Left cardiac atrium (tissue), 4 donors: ENCODE measurements around the gene SLC28A1. TPM values are rescaled to one million over a fixed set of nuclear protein-coding genes. Genes with fewer than 3 reads are reported as not detected.
"Not testable (repeated sequence)": the region's sequence is repeated elsewhere in the genome, so short reads cannot be mapped to it uniquely, and the experiment has no call there.

Experiments used
- ATAC-seq, 2 donors: fragments of 200-7000 bp; cut with Tn5 transposase; one replicate each; pipeline ENCODE4 v1.9.1; 2020; ENCODE audit warnings: mild to moderate bottlenecking in 2 of 2, moderate library complexity in 2 of 2
- DNase-seq: peaks from one replicate; pipeline ENCODE4 v3.0.0-alpha.2; 2020
- intact Hi-C, 2 donors: fragments of 100-400 bp; cut with DNase I; formaldehyde crosslinking; loops; one replicate each; pipeline versions ENCODE4 v1.14.1 to v1.15.1; 2022 to 2023
- total RNA-seq, 2 donors: library from RNA; stranded (reverse); fragmentation: NEBNext Ultra II Directional; extraction: Animal tissue kit (Norgen Biotek cat#: 25700); gene quantifications; one replicate each; pipeline ENCODE4 v1.2.1, GENCODE V29; 2021
- donor health status: DM: no; HTN: yes; CAD: no.
- donor health status: DM: no; HTN: yes; CAD: no; lungs with severe emphysema.
- donor health status: DM: yes; HTN: yes; CAD: no.
- donor health status: Dilated cardiomyopathy.

The SLC28A1 gene
- total RNA-seq, 2 donors from 2014 or later: 0.13 to 0.18 TPM

- DNase-seq: not testable (repeated sequence)
- ATAC-seq: peak; percentile 31 to 48
- intact Hi-C loops: loop anchor here (5.0 to 10.0 kb wide), 4 partner anchors 58 to 330 kb away; partner anchors contain the start of genes NMB (in 1 of the 2) and WDR73 (in 1 of the 2)
Measured at GRCh38 chr15:84924821-84925569, 40.5 kb downstream of the SLC28A1 start.

DNA sequence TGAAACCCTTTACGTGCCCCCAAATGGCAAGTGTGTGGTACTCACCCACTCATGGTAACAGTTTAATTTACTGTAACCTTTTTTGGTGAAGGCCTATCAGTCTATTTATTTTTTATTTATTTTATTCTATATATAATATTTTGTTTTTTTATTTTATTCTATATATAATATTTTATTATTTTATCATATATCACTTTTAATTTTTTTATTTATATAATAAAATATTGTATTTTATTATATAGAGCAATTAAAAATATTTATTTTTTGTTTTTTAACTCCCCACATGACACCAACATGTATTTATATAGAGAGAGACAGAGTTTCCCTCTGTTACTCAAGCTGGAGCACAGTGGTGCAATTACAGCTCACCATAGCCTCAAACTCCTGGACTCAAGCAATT, 41.4 kb downstream of the SLC28A1 start:
- intact Hi-C loops: loop anchor here (5.0 to 10.0 kb wide), 4 partner anchors 59 to 331 kb away; partner anchors contain the start of genes NMB (in 1 of the 2) and WDR73 (in 1 of the 2)
- DNase-seq: no peak
- no peak for ATAC-seq

GRCh38 chr15:84926491-84927230, 42.2 kb downstream of the SLC28A1 start:
- DNase-seq (no peak), ATAC-seq (no peak)
- intact Hi-C loops: loop anchor here (5.0 to 10.0 kb wide), 4 partner anchors 59 to 332 kb away; partner anchors contain the start of genes NMB (in 1 of the 2) and WDR73 (in 1 of the 2)

- intact Hi-C loops: loop anchor here (5.0 to 10.0 kb wide), 4 partner anchors 62 to 334 kb away; partner anchors contain the start of genes NMB (in 1 of the 2) and WDR73 (in 1 of the 2)
- DNase-seq: no peak
- ATAC-seq: no peak
Measured at GRCh38 chr15:84928843-84929168, 44.3 kb downstream of the SLC28A1 start.

DNA sequence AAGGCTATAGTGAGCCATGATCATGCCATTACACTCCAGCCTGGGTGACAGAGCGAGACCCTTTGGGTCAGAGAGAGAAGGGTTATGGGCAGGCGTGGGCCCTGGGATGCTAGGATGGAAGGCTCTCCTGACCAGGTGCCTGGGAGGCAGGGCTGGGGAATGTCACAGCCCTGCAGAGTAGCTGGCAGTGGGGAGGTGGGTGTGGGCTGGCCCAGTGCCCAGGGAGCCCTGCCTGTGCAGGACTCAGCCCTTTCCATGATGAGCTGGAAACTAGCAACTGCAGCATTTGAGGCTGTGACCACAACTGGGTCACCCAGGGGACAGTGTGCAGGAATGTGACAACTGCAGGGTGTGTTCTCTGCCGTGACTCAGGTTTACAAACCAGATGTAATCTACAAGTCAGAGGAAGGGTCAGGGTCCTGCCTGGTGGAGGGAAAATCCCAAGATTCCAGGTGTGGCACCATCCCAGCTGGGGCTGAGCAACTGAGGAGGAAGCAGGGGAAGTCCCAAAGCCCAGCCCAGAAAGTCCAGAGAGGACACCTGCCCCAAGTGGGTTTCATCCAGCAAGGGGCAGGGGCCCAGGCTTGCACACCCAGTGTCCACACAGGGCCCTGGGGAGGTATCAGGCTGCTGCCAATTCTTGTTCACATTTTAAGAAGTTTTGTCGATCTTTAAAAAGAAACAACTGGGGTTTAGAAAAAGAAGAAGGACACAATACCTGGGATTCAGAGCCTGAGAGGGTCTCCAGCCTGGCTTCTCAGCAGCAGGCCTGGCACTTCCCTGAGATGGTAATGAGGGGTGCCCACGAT, 45.5 kb downstream of the SLC28A1 start:
- ATAC-seq: no peak
- no peak for DNase-seq
- intact Hi-C loops: loop anchor here (5.0 to 10.0 kb wide), 4 partner anchors 63 to 335 kb away; partner anchors contain the start of genes NMB (in 1 of the 2) and WDR73 (in 1 of the 2)

DNA sequence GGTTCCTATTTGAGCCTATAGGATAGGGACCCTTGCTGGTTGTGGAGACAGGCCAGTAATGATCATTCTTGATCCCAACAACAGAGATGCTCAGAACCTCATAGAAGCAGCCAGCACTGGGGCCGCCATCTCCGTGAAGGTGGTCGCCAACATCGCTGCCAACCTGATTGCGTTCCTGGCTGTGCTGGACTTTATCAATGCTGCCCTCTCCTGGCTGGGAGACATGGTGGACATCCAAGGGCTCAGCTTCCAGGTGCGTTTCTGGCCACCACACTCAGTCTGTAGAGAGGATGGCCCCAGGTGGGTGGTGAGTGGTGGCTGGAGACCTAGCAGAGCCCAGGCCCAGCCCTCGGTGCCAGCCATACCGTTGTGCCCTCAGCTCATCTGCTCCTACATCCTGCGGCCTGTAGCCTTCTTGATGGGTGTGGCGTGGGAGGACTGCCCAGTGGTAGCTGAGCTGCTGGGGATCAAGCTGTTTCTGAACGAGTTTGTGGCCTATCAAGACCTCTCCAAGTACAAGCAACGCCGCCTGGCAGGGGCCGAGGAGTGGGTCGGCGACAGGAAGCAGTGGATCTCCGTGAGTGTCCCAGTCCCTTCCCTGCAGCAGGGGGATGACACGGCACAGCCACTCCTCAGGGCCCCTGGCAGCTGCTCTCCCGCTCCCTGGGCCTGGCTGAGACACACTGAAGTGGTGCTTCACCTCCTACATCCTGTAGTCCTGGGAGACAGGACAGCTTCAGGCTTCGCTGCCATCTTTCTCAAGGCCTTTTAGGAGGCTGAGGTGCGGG, 50.7 kb downstream of the SLC28A1 start:
- intact Hi-C loops: no loop called here
- no peak for DNase-seq
- no peak for ATAC-seq

DNA sequence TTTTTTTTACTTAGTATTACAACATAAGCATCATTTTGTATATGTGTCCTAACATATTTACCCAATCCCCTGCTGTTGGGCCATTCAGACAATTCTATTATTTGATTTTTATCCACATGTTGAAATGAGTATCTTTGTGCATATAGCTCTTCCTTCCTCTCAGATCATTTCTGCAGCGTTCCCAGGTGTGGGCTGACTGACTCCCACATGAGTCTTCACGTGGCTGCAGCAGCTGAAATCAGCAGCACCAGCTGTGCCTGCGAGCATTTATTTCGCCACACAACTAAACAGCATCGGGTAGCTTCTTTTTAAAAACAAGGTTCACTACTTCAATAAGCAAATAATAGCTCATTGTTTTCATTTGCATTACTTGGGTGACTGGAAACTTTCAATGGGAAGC, 52.7 kb downstream of the SLC28A1 start:
- ATAC-seq (no peak), DNase-seq (no peak)
- intact Hi-C loops: no loop called here

- no peak for ATAC-seq
- intact Hi-C loops: no loop called here
- DNase-seq: no peak
Measured at GRCh38 chr15:84938726-84939125, 54.3 kb downstream of the SLC28A1 start.

DNA sequence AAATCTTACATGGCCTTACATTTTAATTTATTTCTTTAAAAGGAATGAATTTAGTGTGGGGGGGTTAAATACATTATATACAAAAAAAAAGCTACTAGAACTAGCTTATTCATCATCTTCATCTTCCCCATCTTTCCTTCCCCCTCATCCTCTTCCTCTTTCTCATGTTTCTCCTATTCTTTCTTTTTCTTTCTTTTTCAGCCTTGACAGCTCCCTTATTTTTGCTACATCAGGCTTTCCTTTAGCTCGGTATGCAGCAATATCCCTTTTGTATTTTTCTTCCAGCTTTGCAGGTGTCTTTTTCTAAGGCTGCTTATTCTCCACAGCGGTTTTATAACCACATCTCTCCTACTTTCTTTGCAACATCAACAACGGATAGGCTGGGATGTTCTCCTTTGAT, 55.9 kb downstream of the SLC28A1 start:
- DNase-seq (no peak), ATAC-seq (no peak)
- intact Hi-C loops: no loop called here

- intact Hi-C loops: no loop called here
- DNase-seq (no peak), ATAC-seq (no peak)
Measured at GRCh38 chr15:84942456-84942855, 58.0 kb downstream of the SLC28A1 start.

DNA sequence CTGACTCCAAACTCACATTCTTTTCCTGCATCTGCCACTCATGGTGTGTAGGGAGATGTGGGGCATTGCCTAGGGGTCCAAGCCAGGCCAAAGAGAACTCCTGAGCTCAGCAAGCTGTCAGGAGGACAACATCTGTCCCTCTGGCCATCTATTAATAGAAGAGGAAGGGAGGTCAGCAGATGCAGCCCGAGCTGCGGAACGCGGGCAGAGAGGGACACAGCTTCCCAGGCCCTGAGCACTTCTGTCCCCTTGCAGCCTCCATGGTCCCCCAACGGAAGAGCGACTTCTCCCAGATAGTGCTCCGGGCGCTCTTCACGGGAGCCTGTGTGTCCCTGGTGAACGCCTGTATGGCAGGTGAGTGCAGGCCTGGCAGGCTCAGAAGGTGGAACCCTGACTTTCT, 59.8 kb downstream of the SLC28A1 start:
- intact Hi-C loops: no loop called here

GRCh38 chr15:84944861-84945260, 60.4 kb downstream of the SLC28A1 start:
- no peak for DNase-seq
- no peak for ATAC-seq
- intact Hi-C loops: no loop called here

More for the DNA sequence above, 59.8 kb downstream of the SLC28A1 start:
- no peak for DNase-seq
- ATAC-seq: peak in 1 of 2 donors; percentile 42

- DNase-seq (no peak), ATAC-seq (no peak)
- intact Hi-C loops: no loop called here
Measured at GRCh38 chr15:84946772-84947489, 62.5 kb downstream of the SLC28A1 start.

GRCh38 chr15:84947947-84948830, 63.7 kb downstream of the SLC28A1 start:
- intact Hi-C loops: no loop called here
- ATAC-seq (peak; percentile 77 to 85), DNase-seq (peak; percentile 51)

DNA sequence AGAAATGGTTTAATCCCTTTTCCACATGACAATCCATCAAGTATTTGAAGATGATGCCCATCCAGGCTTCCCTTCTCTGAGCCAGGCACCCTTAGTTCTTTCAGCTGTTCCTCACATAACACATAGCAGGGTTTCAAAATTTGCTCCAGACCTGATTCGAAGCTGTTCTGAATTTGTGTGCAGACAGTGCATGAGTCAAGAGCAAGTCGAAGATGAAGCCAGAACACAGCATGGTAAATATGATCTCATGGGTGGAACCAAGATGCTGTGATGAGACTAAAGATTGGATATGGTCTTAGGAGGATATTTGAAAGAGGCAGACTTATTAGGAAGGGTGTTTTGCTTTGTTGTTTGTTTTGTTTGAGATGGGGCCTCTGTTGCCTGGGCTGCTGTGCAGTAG, 64.6 kb downstream of the SLC28A1 start:
- ATAC-seq: peak in 1 of 2 donors; percentile 57
- intact Hi-C loops: no loop called here
- DNase-seq: no peak

GRCh38 chr15:84949845-84950569, 65.5 kb downstream of the SLC28A1 start:
- ATAC-seq: no peak
- no peak for DNase-seq
- intact Hi-C loops: no loop called here
